Ovary (tissue), 3 donors: ENCODE data around the gene XCL2.
"Not testable (repeated sequence)": the region's sequence is repeated elsewhere in the genome, so short reads cannot be mapped to it uniquely, and the experiment has no call there.

Experiments
- EP300 ChIP-seq: sonication (generic); formaldehyde crosslinking; IDR thresholded peaks from one replicate; pipeline ENCODE4 v1.6.1; 2017; ENCODE audit warnings: antibody characterized with exemption
- TF ChIP-seq, protein P1 (sequence below), 3 donors: fragments of 450-650 bp in 2 of 3; fragments of 200-600 bp in 1 of 3; IDR thresholded peaks; one replicate each; pipeline versions ENCODE4 v1.5.1 to v1.8.0; 2016 to 2022; ENCODE audit warnings: antibody characterized with exemption in 3 of 3, mild to moderate bottlenecking in 1 of 3
- donor health status: DM: no; HTN: no; CAD: no.

DNA sequence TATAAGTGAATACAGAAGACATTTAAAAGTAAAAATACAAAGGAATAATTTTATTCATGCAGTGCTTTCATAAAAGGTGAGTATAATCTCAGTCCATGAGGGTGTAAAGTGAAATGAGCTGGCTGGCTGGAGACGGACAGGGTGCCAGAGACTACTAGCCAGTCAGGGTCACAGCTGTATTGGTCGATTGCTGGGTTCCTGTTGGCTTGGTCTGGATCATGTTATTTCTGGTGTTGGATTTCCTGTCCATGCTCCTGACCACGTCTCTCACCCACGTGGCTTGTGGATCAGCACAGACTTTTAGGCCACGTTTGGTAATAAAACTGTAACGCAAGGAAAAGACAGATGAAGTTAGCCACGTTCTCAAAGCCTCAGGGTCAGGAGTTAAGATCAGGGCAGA is 3.0 kb downstream of the XCL2 start:
- TF ChIP-seq, protein P1, sequence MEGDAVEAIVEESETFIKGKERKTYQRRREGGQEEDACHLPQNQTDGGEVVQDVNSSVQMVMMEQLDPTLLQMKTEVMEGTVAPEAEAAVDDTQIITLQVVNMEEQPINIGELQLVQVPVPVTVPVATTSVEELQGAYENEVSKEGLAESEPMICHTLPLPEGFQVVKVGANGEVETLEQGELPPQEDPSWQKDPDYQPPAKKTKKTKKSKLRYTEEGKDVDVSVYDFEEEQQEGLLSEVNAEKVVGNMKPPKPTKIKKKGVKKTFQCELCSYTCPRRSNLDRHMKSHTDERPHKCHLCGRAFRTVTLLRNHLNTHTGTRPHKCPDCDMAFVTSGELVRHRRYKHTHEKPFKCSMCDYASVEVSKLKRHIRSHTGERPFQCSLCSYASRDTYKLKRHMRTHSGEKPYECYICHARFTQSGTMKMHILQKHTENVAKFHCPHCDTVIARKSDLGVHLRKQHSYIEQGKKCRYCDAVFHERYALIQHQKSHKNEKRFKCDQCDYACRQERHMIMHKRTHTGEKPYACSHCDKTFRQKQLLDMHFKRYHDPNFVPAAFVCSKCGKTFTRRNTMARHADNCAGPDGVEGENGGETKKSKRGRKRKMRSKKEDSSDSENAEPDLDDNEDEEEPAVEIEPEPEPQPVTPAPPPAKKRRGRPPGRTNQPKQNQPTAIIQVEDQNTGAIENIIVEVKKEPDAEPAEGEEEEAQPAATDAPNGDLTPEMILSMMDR (IDR thresholded peaks at IDR 0.05), result not testable (repeated sequence)
- TF ChIP-seq EP300, result not testable (repeated sequence)
